Stimulated activated CD4-positive, alpha-beta T cell treated with anti-CD3 and anti-CD28 coated beads, Interleukin-12 subunit alpha, Interleukin-12 subunit beta, amount 100 ng/mL, for 48 hours (primary cell): ENCODE results near the gene LSP1.
"Not testable (repeated sequence)": the region's sequence is repeated elsewhere in the genome, so short reads cannot be mapped to it uniquely, and the experiment has no call there.

Experiments
- DNase-seq, 3 donors: peaks; one replicate each; pipeline ENCODE4 v3.0.0-alpha.2; 2020; ENCODE audit warnings: low read depth in 2 of 3, low spot score in 1 of 3

Gene LSP1

GRCh38 chr11:1875093-1875850 is 22.4 kb downstream of the LSP1 start:
- no peak for DNase-seq

- DNase-seq, result not testable (repeated sequence)
Measured at GRCh38 chr11:1875851-1876301, 23.0 kb downstream of the LSP1 start.

GRCh38 chr11:1876361-1877063 is 23.6 kb downstream of the LSP1 start:
- no peak for DNase-seq

GRCh38 chr11:1877211-1878136 is 24.6 kb downstream of the LSP1 start:
- no peak for DNase-seq

- DNase-seq, result no peak
Measured at GRCh38 chr11:1878137-1879031, 25.5 kb downstream of the LSP1 start.

GRCh38 chr11:1879342-1879940 is 26.6 kb downstream of the LSP1 start:
- no peak for DNase-seq

- no peak for DNase-seq
Measured at GRCh38 chr11:1879941-1880720, 27.2 kb downstream of the LSP1 start.

- no peak for DNase-seq
Measured at GRCh38 chr11:1880746-1881441, 28.0 kb downstream of the LSP1 start.

- no peak for DNase-seq
Measured at GRCh38 chr11:1881442-1882264, 28.8 kb downstream of the LSP1 start.

- peak; percentile 47 to 74 (median 62) for DNase-seq
Measured at GRCh38 chr11:1882265-1883238, 29.7 kb downstream of the LSP1 start.

GRCh38 chr11:1883346-1884302 is 30.7 kb downstream of the LSP1 start:
- DNase-seq, result no peak

- DNase-seq, result no peak
Measured at GRCh38 chr11:1884303-1884700, 31.4 kb downstream of the LSP1 start.

- DNase-seq, result not testable (repeated sequence)
Measured at GRCh38 chr11:1886551-1886950, 33.7 kb downstream of the LSP1 start.

- no peak for DNase-seq
Measured at GRCh38 chr11:1887451-1888346, 34.8 kb downstream of the LSP1 start.
